SK-N-SH treated with all-trans-retinoic acid at 6 μM for 48 hours (cell line): Measurements from ENCODE around the gene KBTBD12.

Experiments used
- ATAC-seq: fragments of 200-7000 bp; cut with Tn5 transposase; 3 replicates; pipeline ENCODE4 v1.9.1; 2020; ENCODE audit warnings: mild to moderate bottlenecking, moderate library complexity
- ARNTL ChIP-seq: fragments of 450-650 bp; formaldehyde crosslinking; IDR thresholded peaks from 2 replicates; pipeline ENCODE4 v1.5.0; 2020; ENCODE audit warnings: low read depth, mild to moderate bottlenecking, moderate library complexity, borderline replicate concordance
- BACH2 ChIP-seq: fragments of 250-450 bp; sonication (Bioruptor Pico); IDR thresholded peaks from 2 replicates; pipeline ENCODE4 v1.9.0; 2021; ENCODE audit warnings: mild to moderate bottlenecking, borderline replicate concordance
- GLIS3 ChIP-seq: fragments of 250-450 bp; sonication (Bioruptor Pico); IDR thresholded peaks from 2 replicates; pipeline ENCODE4 v1.5.0; 2020; ENCODE audit warnings: mild to moderate bottlenecking, moderate library complexity
- ISL1 ChIP-seq: fragments of 250-450 bp; sonication (Bioruptor Pico); IDR thresholded peaks from 2 replicates; pipeline ENCODE4 v2.1.2; 2022; ENCODE audit warnings: mild to moderate bottlenecking, moderate library complexity
- PPARA ChIP-seq: fragments of 250-450 bp; sonication (Bioruptor Pico); IDR thresholded peaks from 2 replicates; pipeline ENCODE4 v1.5.0; 2020; ENCODE audit warnings: mild to moderate bottlenecking, borderline replicate concordance
- RARB ChIP-seq: fragments of 250-450 bp; sonication (Bioruptor Pico); IDR thresholded peaks from 2 replicates; pipeline ENCODE4 v1.8.0; 2021; ENCODE audit warnings: mild to moderate bottlenecking, moderate library complexity
- SNAI2 ChIP-seq: fragments of 250-450 bp; sonication (Bioruptor Pico); IDR thresholded peaks from 2 replicates; pipeline ENCODE4 v1.5.0; 2020; ENCODE audit warnings: mild to moderate bottlenecking, moderate library complexity
- TCF4 ChIP-seq: fragments of 250-450 bp; sonication (Bioruptor Pico); IDR thresholded peaks from 2 replicates; pipeline ENCODE4 v1.8.0; 2021; ENCODE audit warnings: mild to moderate bottlenecking, moderate library complexity, borderline replicate concordance
- TOX ChIP-seq: fragments of 250-450 bp; sonication (Bioruptor Pico); IDR thresholded peaks from 2 replicates; pipeline ENCODE4 v1.8.0; 2021; ENCODE audit warnings: mild to moderate bottlenecking, moderate library complexity, borderline replicate concordance
- ZC3H10 ChIP-seq: fragments of 250-450 bp; sonication (Bioruptor Pico); IDR thresholded peaks from 2 replicates; pipeline ENCODE4 v1.5.1; 2021; ENCODE audit warnings: mild to moderate bottlenecking, moderate library complexity
- ZFP3 ChIP-seq: fragments of 250-450 bp; sonication (Bioruptor Pico); IDR thresholded peaks from 2 replicates; pipeline ENCODE4 v1.5.0; 2020; ENCODE audit warnings: mild to moderate bottlenecking, moderate library complexity
- ZFP30 ChIP-seq: fragments of 450-650 bp; formaldehyde crosslinking; IDR thresholded peaks from 2 replicates; pipeline ENCODE4 v1.5.0; 2022; ENCODE audit warnings: mild to moderate bottlenecking, moderate library complexity
- ZNF565 ChIP-seq: fragments of 450-650 bp; formaldehyde crosslinking; conservative IDR thresholded peaks from 2 replicates; pipeline ENCODE4 v1.5.0; 2020; ENCODE audit warnings: low read depth, mild to moderate bottlenecking, moderate library complexity
- ZNF70 ChIP-seq: fragments of 450-650 bp; formaldehyde crosslinking; IDR thresholded peaks from 2 replicates; pipeline ENCODE4 v1.5.0; 2020; ENCODE audit warnings: mild to moderate bottlenecking, moderate library complexity
- ZNF8 ChIP-seq: fragments of 450-650 bp; formaldehyde crosslinking; IDR thresholded peaks from 2 replicates; pipeline ENCODE4 v1.5.0; 2020; ENCODE audit warnings: mild to moderate bottlenecking, moderate library complexity
- TF ChIP-seq, protein P1 (sequence below): fragments of 250-450 bp; sonication (Bioruptor Pico); IDR thresholded peaks from 2 replicates; pipeline ENCODE4 v1.5.1; 2020; ENCODE audit warnings: low read depth, mild to moderate bottlenecking, moderate library complexity
- TF ChIP-seq, protein P2 (sequence below): fragments of 250-450 bp; sonication (Bioruptor Pico); IDR thresholded peaks from 2 replicates; pipeline ENCODE4 v1.5.1; 2021; ENCODE audit warnings: mild to moderate bottlenecking, moderate library complexity
- TF ChIP-seq, protein P3 (sequence below): fragments of 250-450 bp; sonication (Bioruptor Pico); IDR thresholded peaks from 2 replicates; pipeline ENCODE4 v1.8.0; 2020; ENCODE audit warnings: mild to moderate bottlenecking, moderate library complexity, borderline replicate concordance
- TF ChIP-seq, protein P4 (sequence below): fragments of 250-450 bp; sonication (Bioruptor Pico); IDR thresholded peaks from 2 replicates; pipeline ENCODE4 v1.8.0; 2021; ENCODE audit warnings: low read depth, mild to moderate bottlenecking, moderate library complexity, borderline replicate concordance
- TF ChIP-seq, protein P5 (sequence below): fragments of 250-450 bp; sonication (Bioruptor Pico); IDR thresholded peaks from 2 replicates; pipeline ENCODE4 v1.5.0; 2020; ENCODE audit warnings: mild to moderate bottlenecking, moderate library complexity

KBTBD12 gene

DNA sequence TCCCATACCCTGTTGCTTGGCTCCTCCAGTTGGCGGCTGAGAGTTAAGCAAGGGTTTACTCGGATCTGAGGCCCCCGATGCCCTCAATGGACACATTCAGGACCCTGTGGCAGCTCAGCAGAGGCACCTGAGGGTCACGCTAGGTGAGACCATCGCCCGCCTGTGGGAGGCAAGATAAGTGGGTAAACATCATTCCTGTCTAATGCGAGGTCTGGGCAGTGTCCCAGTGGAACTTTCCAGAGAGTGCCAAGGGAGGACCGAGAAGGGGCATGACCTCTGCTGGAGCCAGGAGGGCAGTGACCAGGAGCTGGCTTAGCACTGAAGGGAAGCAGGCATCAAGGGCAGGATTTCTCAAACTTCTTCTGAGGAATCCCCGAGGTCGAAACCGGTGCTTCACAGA, 71.8 kb downstream of the KBTBD12 start:
- TF ChIP-seq ZC3H10 (CRISPR knock-in tag), result no peak
- no peak for TF ChIP-seq SNAI2 (CRISPR knock-in tag)
- no peak for TF ChIP-seq GLIS3 (CRISPR knock-in tag)
- TF ChIP-seq, protein P1, sequence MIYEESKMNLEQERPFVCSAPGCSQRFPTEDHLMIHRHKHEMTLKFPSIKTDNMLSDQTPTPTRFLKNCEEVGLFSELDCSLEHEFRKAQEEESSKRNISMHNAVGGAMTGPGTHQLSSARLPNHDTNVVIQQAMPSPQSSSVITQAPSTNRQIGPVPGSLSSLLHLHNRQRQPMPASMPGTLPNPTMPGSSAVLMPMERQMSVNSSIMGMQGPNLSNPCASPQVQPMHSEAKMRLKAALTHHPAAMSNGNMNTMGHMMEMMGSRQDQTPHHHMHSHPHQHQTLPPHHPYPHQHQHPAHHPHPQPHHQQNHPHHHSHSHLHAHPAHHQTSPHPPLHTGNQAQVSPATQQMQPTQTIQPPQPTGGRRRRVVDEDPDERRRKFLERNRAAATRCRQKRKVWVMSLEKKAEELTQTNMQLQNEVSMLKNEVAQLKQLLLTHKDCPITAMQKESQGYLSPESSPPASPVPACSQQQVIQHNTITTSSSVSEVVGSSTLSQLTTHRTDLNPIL (CRISPR knock-in tag), result no peak
- no peak for TF ChIP-seq ZFP30
- no peak for TF ChIP-seq PPARA
- TF ChIP-seq, protein P2, sequence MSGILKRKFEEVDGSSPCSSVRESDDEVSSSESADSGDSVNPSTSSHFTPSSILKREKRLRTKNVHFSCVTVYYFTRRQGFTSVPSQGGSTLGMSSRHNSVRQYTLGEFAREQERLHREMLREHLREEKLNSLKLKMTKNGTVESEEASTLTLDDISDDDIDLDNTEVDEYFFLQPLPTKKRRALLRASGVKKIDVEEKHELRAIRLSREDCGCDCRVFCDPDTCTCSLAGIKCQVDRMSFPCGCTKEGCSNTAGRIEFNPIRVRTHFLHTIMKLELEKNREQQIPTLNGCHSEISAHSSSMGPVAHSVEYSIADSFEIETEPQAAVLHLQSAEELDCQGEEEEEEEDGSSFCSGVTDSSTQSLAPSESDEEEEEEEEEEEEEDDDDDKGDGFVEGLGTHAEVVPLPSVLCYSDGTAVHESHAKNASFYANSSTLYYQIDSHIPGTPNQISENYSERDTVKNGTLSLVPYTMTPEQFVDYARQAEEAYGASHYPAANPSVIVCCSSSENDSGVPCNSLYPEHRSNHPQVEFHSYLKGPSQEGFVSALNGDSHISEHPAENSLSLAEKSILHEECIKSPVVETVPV (CRISPR knock-in tag), result no peak
- no peak for ATAC-seq

DNA sequence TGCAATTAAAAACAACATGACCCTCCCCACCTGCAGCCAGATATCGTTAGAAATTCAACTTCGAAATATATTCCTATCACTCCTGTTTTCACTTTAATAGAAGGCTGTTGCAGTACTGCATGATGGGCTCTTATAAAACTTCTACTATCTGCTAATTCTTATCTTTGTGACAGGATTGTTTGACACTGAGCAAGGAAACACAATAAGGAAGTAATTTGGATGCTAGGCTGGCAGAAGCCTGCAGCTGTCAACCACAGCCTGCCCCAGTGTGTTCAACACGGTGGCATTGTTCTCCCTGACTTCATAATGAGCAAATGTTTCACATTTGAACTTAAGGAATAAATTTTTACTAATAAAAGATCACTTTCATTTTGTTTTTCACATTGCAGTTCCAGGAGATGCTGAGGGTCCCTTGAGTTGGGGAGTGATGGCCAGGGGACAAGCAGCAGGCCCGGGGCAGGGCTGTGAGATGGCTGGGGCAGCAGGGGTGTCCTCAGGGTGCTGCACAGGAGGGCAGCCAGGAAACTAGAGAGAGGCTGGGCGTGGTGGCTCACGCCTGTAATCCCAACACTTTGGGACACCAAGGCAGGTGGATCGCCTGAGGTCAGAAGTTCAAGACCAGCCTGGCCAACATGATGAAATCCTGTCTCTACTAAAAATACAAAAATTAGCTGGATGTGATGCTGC, 72.4 kb downstream of the KBTBD12 start:
- no peak for TF ChIP-seq ARNTL (CRISPR knock-in tag)
- TF ChIP-seq ZFP30, result no peak
- TF ChIP-seq GLIS3 (CRISPR knock-in tag), result no peak
- TF ChIP-seq, protein P1 (CRISPR knock-in tag), result no peak
- TF ChIP-seq, protein P3, sequence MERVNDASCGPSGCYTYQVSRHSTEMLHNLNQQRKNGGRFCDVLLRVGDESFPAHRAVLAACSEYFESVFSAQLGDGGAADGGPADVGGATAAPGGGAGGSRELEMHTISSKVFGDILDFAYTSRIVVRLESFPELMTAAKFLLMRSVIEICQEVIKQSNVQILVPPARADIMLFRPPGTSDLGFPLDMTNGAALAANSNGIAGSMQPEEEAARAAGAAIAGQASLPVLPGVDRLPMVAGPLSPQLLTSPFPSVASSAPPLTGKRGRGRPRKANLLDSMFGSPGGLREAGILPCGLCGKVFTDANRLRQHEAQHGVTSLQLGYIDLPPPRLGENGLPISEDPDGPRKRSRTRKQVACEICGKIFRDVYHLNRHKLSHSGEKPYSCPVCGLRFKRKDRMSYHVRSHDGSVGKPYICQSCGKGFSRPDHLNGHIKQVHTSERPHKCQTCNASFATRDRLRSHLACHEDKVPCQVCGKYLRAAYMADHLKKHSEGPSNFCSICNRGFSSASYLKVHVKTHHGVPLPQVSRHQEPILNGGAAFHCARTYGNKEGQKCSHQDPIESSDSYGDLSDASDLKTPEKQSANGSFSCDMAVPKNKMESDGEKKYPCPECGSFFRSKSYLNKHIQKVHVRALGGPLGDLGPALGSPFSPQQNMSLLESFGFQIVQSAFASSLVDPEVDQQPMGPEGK, result no peak
- no peak for TF ChIP-seq ZC3H10 (CRISPR knock-in tag)
- no peak for TF ChIP-seq BACH2
- no peak for TF ChIP-seq RARB (CRISPR knock-in tag)
- TF ChIP-seq ZNF70 (CRISPR knock-in tag), result no peak
- TF ChIP-seq, protein P4, sequence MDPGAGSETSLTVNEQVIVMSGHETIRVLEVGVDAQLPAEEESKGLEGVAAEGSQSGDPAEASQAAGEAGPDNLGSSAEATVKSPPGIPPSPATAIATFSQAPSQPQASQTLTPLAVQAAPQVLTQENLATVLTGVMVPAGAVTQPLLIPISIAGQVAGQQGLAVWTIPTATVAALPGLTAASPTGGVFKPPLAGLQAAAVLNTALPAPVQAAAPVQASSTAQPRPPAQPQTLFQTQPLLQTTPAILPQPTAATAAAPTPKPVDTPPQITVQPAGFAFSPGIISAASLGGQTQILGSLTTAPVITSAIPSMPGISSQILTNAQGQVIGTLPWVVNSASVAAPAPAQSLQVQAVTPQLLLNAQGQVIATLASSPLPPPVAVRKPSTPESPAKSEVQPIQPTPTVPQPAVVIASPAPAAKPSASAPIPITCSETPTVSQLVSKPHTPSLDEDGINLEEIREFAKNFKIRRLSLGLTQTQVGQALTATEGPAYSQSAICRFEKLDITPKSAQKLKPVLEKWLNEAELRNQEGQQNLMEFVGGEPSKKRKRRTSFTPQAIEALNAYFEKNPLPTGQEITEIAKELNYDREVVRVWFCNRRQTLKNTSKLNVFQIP (CRISPR knock-in tag), result no peak
- TF ChIP-seq ZNF8 (CRISPR knock-in tag), result no peak
- TF ChIP-seq, protein P5, sequence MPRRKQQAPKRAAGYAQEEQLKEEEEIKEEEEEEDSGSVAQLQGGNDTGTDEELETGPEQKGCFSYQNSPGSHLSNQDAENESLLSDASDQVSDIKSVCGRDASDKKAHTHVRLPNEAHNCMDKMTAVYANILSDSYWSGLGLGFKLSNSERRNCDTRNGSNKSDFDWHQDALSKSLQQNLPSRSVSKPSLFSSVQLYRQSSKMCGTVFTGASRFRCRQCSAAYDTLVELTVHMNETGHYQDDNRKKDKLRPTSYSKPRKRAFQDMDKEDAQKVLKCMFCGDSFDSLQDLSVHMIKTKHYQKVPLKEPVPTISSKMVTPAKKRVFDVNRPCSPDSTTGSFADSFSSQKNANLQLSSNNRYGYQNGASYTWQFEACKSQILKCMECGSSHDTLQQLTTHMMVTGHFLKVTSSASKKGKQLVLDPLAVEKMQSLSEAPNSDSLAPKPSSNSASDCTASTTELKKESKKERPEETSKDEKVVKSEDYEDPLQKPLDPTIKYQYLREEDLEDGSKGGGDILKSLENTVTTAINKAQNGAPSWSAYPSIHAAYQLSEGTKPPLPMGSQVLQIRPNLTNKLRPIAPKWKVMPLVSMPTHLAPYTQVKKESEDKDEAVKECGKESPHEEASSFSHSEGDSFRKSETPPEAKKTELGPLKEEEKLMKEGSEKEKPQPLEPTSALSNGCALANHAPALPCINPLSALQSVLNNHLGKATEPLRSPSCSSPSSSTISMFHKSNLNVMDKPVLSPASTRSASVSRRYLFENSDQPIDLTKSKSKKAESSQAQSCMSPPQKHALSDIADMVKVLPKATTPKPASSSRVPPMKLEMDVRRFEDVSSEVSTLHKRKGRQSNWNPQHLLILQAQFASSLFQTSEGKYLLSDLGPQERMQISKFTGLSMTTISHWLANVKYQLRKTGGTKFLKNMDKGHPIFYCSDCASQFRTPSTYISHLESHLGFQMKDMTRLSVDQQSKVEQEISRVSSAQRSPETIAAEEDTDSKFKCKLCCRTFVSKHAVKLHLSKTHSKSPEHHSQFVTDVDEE (CRISPR knock-in tag), result no peak
- no peak for TF ChIP-seq SNAI2 (CRISPR knock-in tag)
- TF ChIP-seq ISL1, result no peak
- TF ChIP-seq TOX, result no peak
- TF ChIP-seq, protein P2 (CRISPR knock-in tag), result no peak
- TF ChIP-seq ZFP3 (CRISPR knock-in tag), result no peak
- TF ChIP-seq PPARA, result no peak
- TF ChIP-seq TCF4, result no peak
- no peak for TF ChIP-seq ZNF565
- no peak for ATAC-seq
